ENCODE data around the gene SCD5.

GRCh38 chr4:82746705-82747574 lies 51.7 kb downstream of the SCD5 start:
- TF ChIP-seq POLR2A (IDR thresholded peaks at IDR 0.05), result no peak
- TF ChIP-seq, protein P1, sequence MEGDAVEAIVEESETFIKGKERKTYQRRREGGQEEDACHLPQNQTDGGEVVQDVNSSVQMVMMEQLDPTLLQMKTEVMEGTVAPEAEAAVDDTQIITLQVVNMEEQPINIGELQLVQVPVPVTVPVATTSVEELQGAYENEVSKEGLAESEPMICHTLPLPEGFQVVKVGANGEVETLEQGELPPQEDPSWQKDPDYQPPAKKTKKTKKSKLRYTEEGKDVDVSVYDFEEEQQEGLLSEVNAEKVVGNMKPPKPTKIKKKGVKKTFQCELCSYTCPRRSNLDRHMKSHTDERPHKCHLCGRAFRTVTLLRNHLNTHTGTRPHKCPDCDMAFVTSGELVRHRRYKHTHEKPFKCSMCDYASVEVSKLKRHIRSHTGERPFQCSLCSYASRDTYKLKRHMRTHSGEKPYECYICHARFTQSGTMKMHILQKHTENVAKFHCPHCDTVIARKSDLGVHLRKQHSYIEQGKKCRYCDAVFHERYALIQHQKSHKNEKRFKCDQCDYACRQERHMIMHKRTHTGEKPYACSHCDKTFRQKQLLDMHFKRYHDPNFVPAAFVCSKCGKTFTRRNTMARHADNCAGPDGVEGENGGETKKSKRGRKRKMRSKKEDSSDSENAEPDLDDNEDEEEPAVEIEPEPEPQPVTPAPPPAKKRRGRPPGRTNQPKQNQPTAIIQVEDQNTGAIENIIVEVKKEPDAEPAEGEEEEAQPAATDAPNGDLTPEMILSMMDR (IDR thresholded peaks at IDR 0.05), result no peak
